ENCODE results near the gene RAD51AP1.
A peak's percentile ranks its signal among the peaks of the same experiment; 100 is the strongest.

The RAD51AP1 gene

GRCh38 chr12:4530982-4531586, 7.6 kb upstream of the RAD51AP1 start:
- no peak for DNase-seq (ENCODE audit: low read depth)
- H3K4me3 ChIP-seq (ENCODE audit: control insufficient read depth, low read depth, low read length) = no peak overlapping the region
- TF ChIP-seq CTCF (IDR thresholded peaks at IDR 0.05; ENCODE audit: control insufficient read depth, insufficient read depth, low read depth, low read length, missing control alignments) = no peak

GRCh38 chr12:4535092-4535491, 3.6 kb upstream of the RAD51AP1 start:
- DNase-seq (ENCODE audit: low read depth) = no peak
- H3K4me3 ChIP-seq (ENCODE audit: control insufficient read depth, low read depth, low read length) = no peak overlapping the region
- TF ChIP-seq CTCF (IDR thresholded peaks at IDR 0.05; ENCODE audit: control insufficient read depth, insufficient read depth, low read depth, low read length, missing control alignments) = no peak

- no peak overlapping the region for H3K4me3 ChIP-seq (ENCODE audit: control insufficient read depth, low read depth, low read length)
- no peak for TF ChIP-seq CTCF (IDR thresholded peaks at IDR 0.05; ENCODE audit: control insufficient read depth, insufficient read depth, low read depth, low read length, missing control alignments)
- DNase-seq (ENCODE audit: low read depth) = no peak
Measured at GRCh38 chr12:4535871-4536270, 2.8 kb upstream of the RAD51AP1 start.

- H3K4me3 ChIP-seq (ENCODE audit: control insufficient read depth, low read depth, low read length) = peak overlapping the region; percentile 83
- DNase-seq (ENCODE audit: low read depth) = no peak
- TF ChIP-seq CTCF (IDR thresholded peaks at IDR 0.05; ENCODE audit: control insufficient read depth, insufficient read depth, low read depth, low read length, missing control alignments) = no peak
Measured at GRCh38 chr12:4539167-4539870, 629 bp downstream of the RAD51AP1 start.

GRCh38 chr12:4540170-4540569, 1.5 kb downstream of the RAD51AP1 start:
- no peak overlapping the region for H3K4me3 ChIP-seq (ENCODE audit: control insufficient read depth, low read depth, low read length)
- TF ChIP-seq CTCF (IDR thresholded peaks at IDR 0.05; ENCODE audit: control insufficient read depth, insufficient read depth, low read depth, low read length, missing control alignments) = no peak
- DNase-seq (ENCODE audit: low read depth) = no peak

GRCh38 chr12:4540638-4541037, 1.9 kb downstream of the RAD51AP1 start:
- no peak overlapping the region for H3K4me3 ChIP-seq (ENCODE audit: control insufficient read depth, low read depth, low read length)
- DNase-seq (ENCODE audit: low read depth) = no peak
- no peak for TF ChIP-seq CTCF (IDR thresholded peaks at IDR 0.05; ENCODE audit: control insufficient read depth, insufficient read depth, low read depth, low read length, missing control alignments)

Data from AG09309 (cell line).